Effector CD8-positive, alpha-beta T cell (primary cell): ENCODE data around the gene RBFOX1.
"Not testable (repeated sequence)": the region's sequence is repeated elsewhere in the genome, so short reads cannot be mapped to it uniquely, and the experiment has no call there.

Experiments used
- DNase-seq: peaks from one replicate; lab custom pipeline; 2025; lab: John Stamatoyannopoulos, UW

The RBFOX1 gene

DNA sequence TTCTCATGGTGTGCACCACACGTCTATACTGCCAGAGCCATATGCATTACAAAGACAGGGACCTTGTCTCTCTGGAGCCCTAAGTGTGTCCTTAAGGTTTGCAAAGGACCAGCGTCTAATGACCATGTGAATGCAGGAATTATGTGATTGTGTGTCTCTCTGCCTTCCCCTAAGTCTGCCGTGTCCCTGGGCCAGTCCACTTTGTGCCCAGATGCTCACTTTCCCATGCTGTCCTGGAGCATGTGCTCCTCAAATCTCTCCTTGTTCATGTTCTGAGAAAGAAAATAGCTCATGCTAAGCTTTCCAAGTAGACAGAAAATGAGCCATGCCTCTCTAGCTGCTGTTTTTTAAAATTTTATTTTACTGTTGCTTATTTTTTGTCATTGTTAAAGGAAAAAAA, 125.5 kb downstream of the RBFOX1 start:
- no peak for DNase-seq

DNA sequence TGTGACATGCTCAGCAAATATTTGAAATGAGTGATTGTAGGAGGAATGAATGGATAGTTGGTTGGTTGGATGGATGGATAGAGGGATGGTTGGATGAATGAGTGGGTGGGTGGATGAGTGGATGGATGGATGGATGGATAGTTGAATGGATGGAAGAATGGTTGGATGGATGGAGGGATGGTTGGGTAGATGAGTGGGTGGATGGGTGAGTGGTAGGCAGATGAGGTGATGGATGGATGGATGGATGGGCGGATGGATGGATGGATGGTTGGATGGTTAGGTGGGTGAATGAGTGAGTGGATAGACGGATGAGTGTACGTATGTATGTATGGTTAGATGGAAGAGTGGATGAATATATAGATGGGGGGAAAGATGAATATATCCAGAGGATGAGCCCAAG, 137.7 kb downstream of the RBFOX1 start:
- no peak for DNase-seq

DNA sequence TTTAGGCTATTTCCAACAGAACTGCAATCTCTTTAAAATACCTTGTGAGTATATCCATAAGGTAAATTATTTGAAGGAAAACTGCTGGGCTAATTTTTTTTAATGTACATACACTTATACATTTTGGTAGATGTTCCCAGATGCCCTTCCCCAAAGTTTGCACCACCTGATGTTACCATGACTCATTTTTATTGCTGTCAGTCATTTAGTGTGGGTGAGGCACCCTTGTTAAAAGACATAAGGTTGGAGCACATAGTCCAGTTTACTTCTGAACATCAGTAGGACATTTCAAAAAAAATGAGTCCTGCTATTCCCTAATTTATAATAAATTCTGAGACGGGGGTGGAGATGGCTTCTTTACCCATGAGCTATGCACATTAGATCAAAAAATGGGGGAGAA, 138.6 kb downstream of the RBFOX1 start:
- DNase-seq: no peak

DNA sequence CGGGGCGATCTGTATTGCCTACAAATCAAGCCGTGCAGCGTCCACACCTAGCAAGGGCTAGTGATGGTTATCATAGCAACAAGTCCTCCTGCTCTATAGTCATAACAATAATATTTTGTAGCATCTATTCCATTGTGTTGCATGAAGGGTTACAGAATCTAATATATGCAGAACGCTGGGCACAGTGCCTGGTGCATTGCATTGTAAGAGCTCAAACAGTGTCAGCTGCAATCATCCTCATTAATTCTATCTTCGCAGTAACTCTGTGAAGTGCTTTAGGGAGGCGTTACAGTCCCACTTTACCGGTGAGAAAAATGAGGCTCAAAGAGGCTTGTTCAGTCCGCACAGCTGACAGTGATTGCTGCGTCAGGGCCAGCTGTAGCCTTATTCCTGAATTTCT, 149.4 kb downstream of the RBFOX1 start:
- DNase-seq: no peak

- DNase-seq: no peak
Observed at GRCh38 chr16:7482596-7483290, 150.1 kb downstream of the RBFOX1 start.

- DNase-seq: no peak
Observed at GRCh38 chr16:7487574-7488323, 155.1 kb downstream of the RBFOX1 start.

GRCh38 chr16:7492122-7492521, 159.5 kb downstream of the RBFOX1 start:
- no peak for DNase-seq

DNA sequence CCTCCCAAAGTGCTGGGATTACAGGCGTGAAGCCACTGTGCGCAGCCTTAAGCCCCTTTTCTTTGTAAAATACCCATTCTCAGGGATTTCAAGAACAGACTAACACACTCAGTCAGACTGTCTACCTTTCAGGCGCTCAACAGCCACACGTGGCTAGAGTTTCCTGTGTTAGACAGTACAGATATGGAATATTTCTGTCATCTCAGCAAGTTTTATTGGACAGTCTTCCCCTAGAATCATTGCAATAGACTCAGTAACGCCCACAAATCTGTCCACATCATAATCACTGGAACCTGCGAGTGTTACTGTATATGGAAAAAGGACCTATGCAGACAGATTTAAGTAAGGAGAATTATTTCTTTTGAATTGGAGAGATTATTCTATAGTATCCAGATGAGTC, 160.5 kb downstream of the RBFOX1 start:
- DNase-seq: no peak

DNA sequence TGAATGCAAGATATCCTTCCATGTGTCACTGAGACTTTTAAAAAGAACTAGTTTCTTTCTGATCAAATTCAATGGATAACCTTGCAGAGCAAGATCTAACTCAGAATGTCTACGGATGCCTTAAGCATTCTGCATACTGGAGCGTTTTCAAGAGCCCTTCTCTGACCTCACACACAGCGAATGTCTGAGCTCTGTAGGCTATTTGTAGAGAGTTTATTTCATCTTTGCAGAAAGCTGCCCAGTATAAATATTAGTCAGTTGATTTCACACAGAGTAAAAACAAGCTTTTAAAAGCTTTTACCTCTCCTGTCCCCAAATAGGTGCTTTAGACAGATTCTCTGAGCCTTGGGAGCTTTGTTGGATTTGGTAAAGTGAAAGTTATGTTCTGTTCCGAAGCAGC, 165.0 kb downstream of the RBFOX1 start:
- DNase-seq: no peak

- no peak for DNase-seq
Observed at GRCh38 chr16:7501868-7502267, 169.2 kb downstream of the RBFOX1 start.

- DNase-seq: not testable (repeated sequence)
Observed at GRCh38 chr16:7502591-7503157, 170.0 kb downstream of the RBFOX1 start.

DNA sequence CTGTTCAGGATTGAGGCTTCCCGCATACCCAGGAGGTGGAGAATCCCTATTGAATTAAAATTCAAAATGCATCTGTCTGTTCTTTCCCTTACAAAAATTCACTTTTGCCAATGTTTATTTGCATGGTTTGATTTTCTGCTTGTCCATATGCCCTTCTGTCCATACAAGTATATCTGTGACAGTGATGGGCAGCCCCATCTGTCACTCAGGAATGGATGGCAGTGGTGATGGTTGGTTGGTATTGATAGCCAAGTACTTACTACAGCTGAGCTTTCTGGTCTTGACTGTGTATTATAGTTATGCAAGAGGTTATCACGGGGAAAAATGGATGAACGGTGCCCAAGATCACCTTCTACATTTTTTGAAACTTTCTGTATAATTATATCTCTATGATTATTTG, 171.0 kb downstream of the RBFOX1 start:
- no peak for DNase-seq

DNA sequence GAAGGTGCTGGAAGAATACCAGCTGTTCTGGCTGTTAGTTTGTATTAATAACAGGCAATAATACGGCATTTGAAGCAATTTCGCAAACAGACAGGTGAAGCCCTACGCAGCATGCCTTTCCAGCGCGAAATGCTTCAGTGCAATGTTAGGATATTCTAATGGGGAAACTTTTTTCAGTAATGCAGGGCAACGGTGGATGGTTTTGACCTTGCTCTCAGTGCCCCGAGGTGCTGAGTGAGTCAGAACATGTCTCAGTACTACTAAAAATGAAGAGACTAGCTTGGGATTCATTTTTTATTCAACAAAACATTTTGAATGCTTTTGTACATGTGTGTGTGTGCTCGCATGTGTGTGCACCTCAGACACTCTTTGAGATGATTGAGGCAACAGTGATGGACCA, 172.2 kb downstream of the RBFOX1 start:
- no peak for DNase-seq

GRCh38 chr16:7505495-7505894, 172.8 kb downstream of the RBFOX1 start:
- no peak for DNase-seq

- no peak for DNase-seq
Observed at GRCh38 chr16:7506363-7506762, 173.7 kb downstream of the RBFOX1 start.

- DNase-seq: no peak
Observed at GRCh38 chr16:7508656-7509055, 176.0 kb downstream of the RBFOX1 start.

DNA sequence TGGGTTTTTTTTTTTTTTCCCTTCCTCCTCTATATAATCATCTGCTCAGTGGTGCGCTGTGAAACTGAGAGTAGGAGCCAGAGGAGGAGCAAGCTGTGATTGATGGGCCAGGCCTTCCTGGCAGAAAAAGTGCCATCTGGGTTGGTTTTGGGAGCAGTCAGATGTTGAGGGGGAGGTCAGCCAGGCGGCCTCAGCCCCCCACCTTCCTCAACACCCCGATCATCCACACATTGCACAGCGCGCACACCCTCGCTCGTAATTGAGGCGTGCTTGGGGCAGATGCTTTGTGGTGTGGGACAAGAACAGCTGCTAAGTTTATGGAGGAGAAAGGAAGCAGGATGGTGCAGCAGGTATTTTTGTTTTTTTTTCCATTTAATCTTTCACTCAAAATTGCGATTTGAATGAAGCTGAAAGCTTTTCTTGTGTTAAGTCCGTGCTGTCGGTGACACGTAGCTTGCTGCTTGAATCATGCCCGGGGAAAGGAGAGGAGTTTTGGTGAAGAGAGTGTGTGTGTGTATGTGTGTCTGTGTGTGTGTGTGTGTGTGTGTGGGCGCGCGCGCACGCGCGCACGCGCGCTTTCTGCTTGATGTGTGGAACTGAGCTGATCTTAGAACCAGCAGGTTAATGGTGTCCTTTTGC, 177.4 kb downstream of the RBFOX1 start:
- no peak for DNase-seq

GRCh38 chr16:7511549-7512260, 179.1 kb downstream of the RBFOX1 start:
- DNase-seq: no peak

GRCh38 chr16:7512503-7512902, 179.9 kb downstream of the RBFOX1 start:
- no peak for DNase-seq

GRCh38 chr16:7513429-7513828, 180.8 kb downstream of the RBFOX1 start:
- DNase-seq: no peak

- DNase-seq: no peak
Observed at GRCh38 chr16:7515543-7515942, 182.9 kb downstream of the RBFOX1 start.

- DNase-seq: no peak
Observed at GRCh38 chr16:7517496-7517895, 184.9 kb downstream of the RBFOX1 start.
